D721Med (cell line): Measurements from ENCODE around the gene ZNF683.
"Not testable (repeated sequence)": the region's sequence is repeated elsewhere in the genome, so short reads cannot be mapped to it uniquely, and the experiment has no call there.

Source experiments
- DNase-seq: peaks from one replicate; pipeline ENCODE4 v3.0.0; 2011; ENCODE audit warnings: low spot score; ENCODE audit not compliant: insufficient read length
- FAIRE-seq: peaks from 2 replicates; lab custom pipeline; 2011; peaks lifted over from hg19 to GRCh38; lab: Jason Lieb, UNC
- CTCF ChIP-seq: IDR thresholded peaks from 2 replicates; pipeline ENCODE4 v1.5.1; 2012; ENCODE audit warnings: mild to moderate bottlenecking, control low read depth; ENCODE audit not compliant: insufficient read depth; ENCODE audit errors: missing control alignments

Gene ZNF683

GRCh38 chr1:26336477-26337205 is 35.9 kb downstream of the ZNF683 start:
- TF ChIP-seq CTCF, result no peak
- DNase-seq (peak; percentile 51), FAIRE-seq (no peak)

GRCh38 chr1:26335774-26336476 is 36.6 kb downstream of the ZNF683 start:
- no peak for TF ChIP-seq CTCF
- DNase-seq (no peak), FAIRE-seq (no peak)

- FAIRE-seq, DNase-seq: not testable (repeated sequence)
These were observed 39.2 kb downstream of the ZNF683 start for GRCh38 chr1:26333312-26333711.

- DNase-seq, result no peak
- no peak for FAIRE-seq
- TF ChIP-seq CTCF, result no peak
These were observed 42.3 kb downstream of the ZNF683 start for GRCh38 chr1:26330276-26330675.

GRCh38 chr1:26329380-26329779 is 43.2 kb downstream of the ZNF683 start:
- not testable (repeated sequence) for FAIRE-seq, DNase-seq

- no peak for TF ChIP-seq CTCF
- no peak for DNase-seq
- no peak for FAIRE-seq
These were observed 44.0 kb downstream of the ZNF683 start for GRCh38 chr1:26328597-26328996.

GRCh38 chr1:26327956-26328362 is 44.6 kb downstream of the ZNF683 start:
- no peak for TF ChIP-seq CTCF
- no peak for FAIRE-seq
- no peak for DNase-seq

GRCh38 chr1:26324550-26324949 is 48.0 kb downstream of the ZNF683 start:
- FAIRE-seq (no peak), DNase-seq (no peak)
- no peak for TF ChIP-seq CTCF
